H1 (cell line): ENCODE data around the gene E2F2. TPM values are rescaled to one million over a fixed set of nuclear protein-coding genes. Genes with fewer than 3 reads are reported as not detected.

ENCODE experiments used
- CTCF ChIA-PET: fragments of 300-600 bp; sonication (Branson Sonifier 250); formaldehyde crosslinking; loops from one replicate; lab custom pipeline; 2021; ENCODE audit not compliant: partially characterized antibody; lab: Charles Lee
- POLR2A ChIA-PET: fragments of 300-600 bp; sonication (Branson Sonifier 250); formaldehyde crosslinking; loops from one replicate; lab custom pipeline; 2021; ENCODE audit warnings: inconsistent platforms; ENCODE audit not compliant: partially characterized antibody; lab: Charles Lee
- DNase-seq, 2 experiments: peaks; one replicate each; pipeline versions ENCODE4 v3.0.0 to v3.0.0-alpha.2; 2010 to 2022; ENCODE audit warnings: low spot score in 2 of 2, low read depth in 1 of 2, mixed read lengths in 1 of 2
- FAIRE-seq: peaks from 2 replicates; lab custom pipeline; 2011; peaks lifted over from hg19 to GRCh38; lab: Jason Lieb, UNC
- H2AFZ ChIP-seq: 2 replicates; pipeline ENCODE4 v1.8.1; 2012; ENCODE audit warnings: low read length, inconsistent platforms
- H2AK5ac ChIP-seq: 2 replicates; pipeline ENCODE4 v1.6.1; 2013; ENCODE audit warnings: low read depth, low read length
- H2BK120ac ChIP-seq: replicated peaks from 2 replicates; pipeline ENCODE3; 2013; ENCODE audit warnings: low read depth, low read length, inconsistent platforms
- H2BK12ac ChIP-seq: 2 replicates; pipeline ENCODE4 v1.6.1; 2013; ENCODE audit warnings: low read depth, low read length
- H2BK15ac ChIP-seq: 2 replicates; pipeline ENCODE4 v1.6.1; 2013; ENCODE audit warnings: low read length
- H2BK20ac ChIP-seq: 2 replicates; pipeline ENCODE4 v1.6.1; 2013; ENCODE audit warnings: low read length
- H2BK5ac ChIP-seq: 2 replicates; pipeline ENCODE4 v1.6.1; 2013; ENCODE audit warnings: low read depth, low read length
- H3K14ac ChIP-seq: 2 replicates; pipeline ENCODE4 v1.6.1; 2013; ENCODE audit warnings: inconsistent platforms; ENCODE audit not compliant: insufficient read length
- H3K18ac ChIP-seq: 2 replicates; pipeline ENCODE4 v1.6.1; 2013; ENCODE audit warnings: low read length; ENCODE audit errors: extremely low read depth
- H3K23ac ChIP-seq: 2 replicates; pipeline ENCODE4 v1.6.1; 2013; ENCODE audit warnings: inconsistent platforms; ENCODE audit not compliant: insufficient read length
- H3K23me2 ChIP-seq: 2 replicates; pipeline ENCODE4 v1.6.1; 2013; ENCODE audit warnings: low read depth, low read length
- H3K27ac ChIP-seq: 2 replicates; pipeline ENCODE4 v1.6.1; 2011; ENCODE audit warnings: low read depth, low read length, inconsistent platforms
- H3K27me3 ChIP-seq, 4 experiments: replicated peaks in 1 of 4; 1 replicate in 1 of 4; 2 replicates in 3 of 4; pipeline versions ENCODE4 v1.6.1 to v1.8.1; 2011 to 2013; ENCODE audit warnings: low read length in 3 of 4, mild to moderate bottlenecking in 3 of 4, inconsistent platforms in 2 of 4, mixed read lengths in 2 of 4, moderate library complexity in 1 of 4; ENCODE audit not compliant: control insufficient read depth in 3 of 4, insufficient read depth in 3 of 4; ENCODE audit errors: extremely low read depth in 1 of 4
- H3K36me3 ChIP-seq, 4 experiments: 2 replicates each; pipeline versions ENCODE4 v1.6.1 to v1.8.1; 2011 to 2013; ENCODE audit warnings: mild to moderate bottlenecking in 4 of 4, low read length in 3 of 4, moderate library complexity in 2 of 4, control low read depth in 1 of 4, inconsistent platforms in 1 of 4; ENCODE audit not compliant: insufficient read depth in 4 of 4, control insufficient read depth in 2 of 4
- H3K4ac ChIP-seq: replicated peaks from 2 replicates; pipeline ENCODE3; 2013; ENCODE audit warnings: low read length, low read depth, mixed read lengths, inconsistent platforms; ENCODE audit not compliant: insufficient read length
- H3K4me1 ChIP-seq, 4 experiments: replicated peaks in 1 of 4; 1 replicate in 1 of 4; 2 replicates in 3 of 4; pipeline versions ENCODE4 v1.6.1 to v1.8.1; 2011 to 2013; ENCODE audit warnings: low read length in 3 of 4, inconsistent platforms in 2 of 4, mixed read lengths in 1 of 4; ENCODE audit not compliant: insufficient read depth in 4 of 4, control insufficient read depth in 3 of 4
- H3K4me2 ChIP-seq, 2 experiments: 2 replicates each; pipeline versions ENCODE4 v1.6.1 to v1.8.1; 2011 to 2013; ENCODE audit warnings: low read depth in 2 of 2, low read length in 2 of 2, control low read depth in 1 of 2, inconsistent platforms in 1 of 2, mild to moderate bottlenecking in 1 of 2; ENCODE audit not compliant: insufficient read depth in 1 of 2
- H3K4me3 ChIP-seq, 4 experiments: fragments of 200-600, 300-600 bp in 1 of 4; sonication (generic), shearing (Covaris generic), sonication (Bioruptor Twin) in 1 of 4; 2 replicates each; pipeline versions ENCODE4 v1.5.1 to v1.8.1; 2011 to 2016; ENCODE audit warnings: low read length in 4 of 4, low read depth in 3 of 4, control low read depth in 2 of 4, inconsistent platforms in 2 of 4, mild to moderate bottlenecking in 2 of 4, mixed read lengths in 1 of 4, moderate library complexity in 1 of 4; ENCODE audit not compliant: insufficient read depth in 2 of 4; ENCODE audit errors: extremely low read depth in 1 of 4
- H3K56ac ChIP-seq: replicated peaks from 2 replicates; pipeline ENCODE3; 2013; ENCODE audit warnings: low read depth, mild to moderate bottlenecking, mixed read lengths, low read length, inconsistent platforms; ENCODE audit not compliant: insufficient read length
- H3K79me1 ChIP-seq: 2 replicates; pipeline ENCODE4 v1.6.1; 2013; ENCODE audit warnings: low read depth, low read length, control low read depth
- H3K79me2 ChIP-seq, 2 experiments: 2 replicates each; pipeline versions ENCODE4 v1.6.1 to v1.8.1; 2012 to 2013; ENCODE audit warnings: low read length in 2 of 2, mild to moderate bottlenecking in 2 of 2, inconsistent platforms in 1 of 2; ENCODE audit not compliant: insufficient read depth in 2 of 2, control insufficient read depth in 1 of 2
- H3K9ac ChIP-seq, 4 experiments: replicated peaks in 1 of 4; 1 replicate in 1 of 4; 2 replicates in 3 of 4; pipeline versions ENCODE4 v1.6.1 to v1.8.1; 2011 to 2013; ENCODE audit warnings: low read depth in 3 of 4, low read length in 3 of 4, control low read depth in 2 of 4, mild to moderate bottlenecking in 2 of 4, moderate library complexity in 2 of 4, inconsistent platforms in 1 of 4; ENCODE audit errors: extremely low read depth in 1 of 4
- H3K9me3 ChIP-seq, 2 experiments: 2 replicates each; pipeline versions ENCODE4 v1.6.1 to v1.8.1; 2012 to 2013; ENCODE audit warnings: mild to moderate bottlenecking in 2 of 2, moderate library complexity in 2 of 2, control low read depth in 1 of 2, inconsistent platforms in 1 of 2, low read depth in 1 of 2, low read length in 1 of 2, mixed read lengths in 1 of 2; ENCODE audit not compliant: insufficient read depth in 2 of 2
- H4K20me1 ChIP-seq, 2 experiments: replicated peaks in 1 of 2; 2 replicates each; pipeline versions ENCODE3 to v1.8.1; 2011 to 2013; ENCODE audit warnings: inconsistent platforms in 2 of 2, low read length in 2 of 2, mild to moderate bottlenecking in 1 of 2; ENCODE audit not compliant: insufficient read depth in 2 of 2, control insufficient read depth in 1 of 2
- H4K5ac ChIP-seq: 2 replicates; pipeline ENCODE4 v1.6.1; 2013; ENCODE audit warnings: low read length, low read depth, mixed read lengths, inconsistent platforms; ENCODE audit not compliant: insufficient read length
- H4K8ac ChIP-seq: 2 replicates; pipeline ENCODE4 v1.8.0; 2013; ENCODE audit warnings: mild to moderate bottlenecking, moderate library complexity, low read length, inconsistent platforms; ENCODE audit not compliant: insufficient read depth; ENCODE audit errors: extremely low read depth
- H4K91ac ChIP-seq: replicated peaks from 2 replicates; pipeline ENCODE3; 2013; ENCODE audit warnings: low read length, mixed read lengths, inconsistent platforms; ENCODE audit not compliant: insufficient read length
- BACH1 ChIP-seq: IDR thresholded peaks from 2 replicates; pipeline ENCODE4 v1.6.1; 2012; ENCODE audit warnings: low read length, improper control_type of control experiment
- GTF2F1 ChIP-seq: IDR thresholded peaks from 2 replicates; pipeline ENCODE4 v1.6.1; 2012; ENCODE audit warnings: low read depth, low read length, improper control_type of control experiment, borderline replicate concordance
- KDM4A ChIP-seq: IDR thresholded peaks from one replicate; pipeline ENCODE4 v1.7.1; 2012; ENCODE audit warnings: low read depth, mild to moderate bottlenecking, moderate library complexity, low read length, inconsistent platforms; ENCODE audit not compliant: severe bottlenecking
- MAFK ChIP-seq: IDR thresholded peaks from 2 replicates; pipeline ENCODE4 v1.6.1; 2012; ENCODE audit warnings: low read depth, mild to moderate bottlenecking, improper control_type of control experiment, low read length
- POLR2A ChIP-seq, 2 experiments: IDR thresholded peaks; 1 replicate in 1 of 2; 2 replicates in 1 of 2; pipeline ENCODE4 v1.6.1; 2011; ENCODE audit warnings: low read depth in 2 of 2, low read length in 2 of 2, mild to moderate bottlenecking in 2 of 2; ENCODE audit errors: control extremely low read depth in 1 of 2
- RBBP5 ChIP-seq: IDR thresholded peaks from 2 replicates; pipeline ENCODE4 v1.7.1; 2012; ENCODE audit warnings: low read depth, mild to moderate bottlenecking, inconsistent platforms, low read length, moderate library complexity, borderline replicate concordance
- SUZ12 ChIP-seq: fragments of 200-600 bp; sonication (generic); IDR thresholded peaks from 2 replicates; pipeline ENCODE4 v1.6.1; 2012; ENCODE audit warnings: mild to moderate bottlenecking, inconsistent platforms, low read length, moderate library complexity, mixed read lengths
- TAF7 ChIP-seq: optimal IDR thresholded peaks from 2 replicates; pipeline ENCODE3; 2011; ENCODE audit warnings: low read depth, mild to moderate bottlenecking, inconsistent platforms, low read length, moderate library complexity, borderline replicate concordance
- TBP ChIP-seq: IDR thresholded peaks from 2 replicates; pipeline ENCODE4 v1.6.1; 2011; ENCODE audit warnings: low read depth, low read length, improper control_type of control experiment
- ZNF274 ChIP-seq: IDR thresholded peaks from 2 replicates; pipeline ENCODE4 v1.7.0; 2012; ENCODE audit warnings: low read length, borderline replicate concordance; ENCODE audit errors: extremely low read depth
- WGBS, 2 experiments: shearing (Covaris generic) in 1 of 2; methylation state at CpG; one replicate each; pipeline versions ENCODE4 v1.1.6 to v1.1.7; 2013 to 2015; ENCODE audit warnings: low lambda C conversion rate in 2 of 2, mixed read lengths in 2 of 2, inconsistent platforms in 1 of 2, low coverage in 1 of 2, missing lambda C conversion rate in 1 of 2; ENCODE audit not compliant: insufficient replicate concordance in 2 of 2, insufficient coverage in 1 of 2, insufficient read length in 1 of 2; ENCODE audit errors: extremely low coverage in 1 of 2, missing lambda C conversion rate in 1 of 2; 5-methylcytosine and 5-hydroxymethylcytosine counted together
- polyA plus RNA-seq, 7 experiments: library from polyadenylated mRNA; depleted of rRNA in 3 of 7; stranded (reverse) in 5 of 7; unstranded in 2 of 7; fragments of >200 nt in 5 of 7; fragments of 200-250 nt in 2 of 7; gene quantifications; 1 replicate in 5 of 7; 2 replicates in 1 of 7; 4 replicates in 1 of 7; pipeline versions ENCODE4 v1.2.1 to v1.2.3, GENCODE V29; 2011 to 2013; ENCODE audit warnings: missing spikeins in 2 of 7, mixed read lengths in 2 of 7
- total RNA-seq: library from RNA; stranded (reverse); fragmentation: NEBNext Ultra II Directional; extraction: Animal tissue kit (Norgen Biotek cat#: 25700); gene quantifications from 2 replicates; pipeline ENCODE4 v1.2.1, GENCODE V29; 2021

E2F2 gene
- total and polyA plus RNA-seq, 2 of the 8 experiments (the other 6 are each of a cell fraction or from before 2014, with no cell fraction given): 1.8 to 7.0 TPM

DNA sequence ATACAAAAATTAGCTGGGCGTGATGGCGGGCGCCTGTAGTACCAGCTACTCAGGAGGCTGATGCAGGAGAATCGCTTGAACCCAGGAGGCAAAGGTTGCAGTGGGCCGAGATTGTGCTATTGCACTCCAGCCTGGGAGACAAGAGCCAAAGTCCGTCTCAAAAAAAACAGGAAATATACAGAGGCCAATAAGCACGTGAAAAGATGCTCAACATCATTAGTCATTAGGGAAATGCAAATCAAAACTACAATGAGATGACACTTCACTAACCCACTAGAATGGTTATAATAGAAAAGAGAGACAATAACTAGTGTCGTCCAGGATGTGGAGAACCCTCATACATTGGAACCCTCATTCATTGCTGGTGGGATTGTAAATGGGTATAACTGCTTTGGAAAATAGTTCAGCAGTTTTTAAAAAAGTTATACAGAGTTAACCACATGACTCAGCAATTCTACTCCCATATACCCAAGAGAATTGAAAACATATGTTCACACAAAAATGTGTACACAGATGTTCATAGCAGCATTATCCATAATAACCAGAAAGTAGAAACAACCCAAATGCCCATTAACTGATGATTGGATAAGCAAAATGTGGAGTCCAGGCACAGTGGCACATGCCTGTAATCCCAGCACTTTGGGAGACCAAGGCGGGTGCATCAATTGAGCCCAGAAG lies 6.4 kb upstream of the E2F2 start:
- no peaks in the 10 kb centered on the region for H4K20me1 ChIP-seq
- peaks cover 2% of the 10 kb centered on the region; the same call in 1 of the 2 replicates for H3K23me2 ChIP-seq
- no peak overlapping the region for H3K4me3 ChIP-seq
- H2BK20ac ChIP-seq: no peak overlapping the region
- 84% methylated on average over 9 of the region's 9 CpGs; no CpG with 5 or more reads in 1 of the 2 experiments for WGBS, 2 experiments
- ChIA-PET POLR2A (interaction anchor here (0.6 to 1.2 kb wide), 2 partner anchors 76 to 107 kb away, joined by 3 to 4 read pairs; no protein-coding TSS in a partner anchor), CTCF (interaction anchor here (0.7 to 9.2 kb wide), 6 partner anchors 9 to 127 kb away, joined by 3 to 149 read pairs (median 4); no protein-coding TSS in a partner anchor)
- H3K79me1 ChIP-seq: no peaks in the 10 kb centered on the region
- H2BK120ac ChIP-seq: no peak overlapping the region
- H2AFZ ChIP-seq: no peak overlapping the region
- H3K14ac ChIP-seq: no peak overlapping the region
- H2BK5ac ChIP-seq: no peak overlapping the region
- H3K27ac ChIP-seq: no peak overlapping the region
- no peaks in the 10 kb centered on the region for H3K9me3 ChIP-seq
- H2BK15ac ChIP-seq: no peak overlapping the region
- H2BK12ac ChIP-seq: no peak overlapping the region
- FAIRE-seq (no peak), DNase-seq (no peak)
- no peaks in the 10 kb centered on the region for H3K36me3 ChIP-seq
- no peak overlapping the region for H3K4ac ChIP-seq
- no peaks in the 10 kb centered on the region for H3K79me2 ChIP-seq
- no peaks in the 10 kb centered on the region for H3K4me1 ChIP-seq
- no peak overlapping the region for H4K8ac ChIP-seq
- no peak overlapping the region for H3K9ac ChIP-seq
- TF ChIP-seq SUZ12 (no peak), POLR2A (IDR thresholded peaks at IDR 0.05; ENCODE audit: control extremely low read depth in 1 of 2, low read depth in 2 of 2, low read length in 2 of 2) (no peak), TBP (no peak), BACH1 (0 out of 2 replicates have a peak, but pooled peaks have one; percentile 36), MAFK (peak; percentile 37; the same call in 1 of the 2 replicates), RBBP5 (no peak), GTF2F1 (no peak), ZNF274 (no peak), KDM4A (no peak), TAF7 (no peak)
- no peak overlapping the region for H3K23ac ChIP-seq
- no peak overlapping the region for H4K5ac ChIP-seq
- H3K4me2 ChIP-seq: no peak overlapping the region
- H4K91ac ChIP-seq: no peak overlapping the region
- no peak overlapping the region for H3K18ac ChIP-seq
- no peak overlapping the region for H2AK5ac ChIP-seq
- H3K27me3 ChIP-seq: peaks cover 0 to 4% (median 0%) of the 10 kb centered on the region in 4 experiments; a peak in 2 of 7 replicates
- H3K56ac ChIP-seq: no peak overlapping the region
